ENCODE data around the gene SLC26A4.

DNA sequence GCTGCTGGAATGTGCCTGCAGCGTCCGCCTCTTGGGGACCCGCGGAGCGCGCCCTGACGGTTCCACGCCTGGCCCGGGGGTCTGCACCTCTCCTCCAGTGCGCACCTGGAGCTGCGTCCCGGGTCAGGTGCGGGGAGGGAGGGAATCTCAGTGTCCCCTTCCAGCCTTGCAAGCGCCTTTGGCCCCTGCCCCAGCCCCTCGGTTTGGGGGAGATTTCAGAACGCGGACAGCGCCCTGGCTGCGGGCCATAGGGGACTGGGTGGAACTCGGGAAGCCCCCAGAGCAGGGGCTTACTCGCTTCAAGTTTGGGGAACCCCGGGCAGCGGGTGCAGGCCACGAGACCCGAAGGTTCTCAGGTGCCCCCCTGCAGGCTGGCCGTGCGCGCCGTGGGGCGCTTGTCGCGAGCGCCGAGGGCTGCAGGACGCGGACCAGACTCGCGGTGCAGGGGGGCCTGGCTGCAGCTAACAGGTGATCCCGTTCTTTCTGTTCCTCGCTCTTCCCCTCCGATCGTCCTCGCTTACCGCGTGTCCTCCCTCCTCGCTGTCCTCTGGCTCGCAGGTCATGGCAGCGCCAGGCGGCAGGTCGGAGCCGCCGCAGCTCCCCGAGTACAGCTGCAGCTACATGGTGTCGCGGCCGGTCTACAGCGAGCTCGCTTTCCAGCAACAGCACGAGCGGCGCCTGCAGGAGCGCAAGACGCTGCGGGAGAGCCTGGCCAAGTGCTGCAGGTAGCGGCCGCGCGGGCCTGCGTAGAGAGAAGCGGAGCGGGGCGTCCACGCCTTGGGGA, 645 bp downstream of the SLC26A4 start:
- TF ChIP-seq CTCF (conservative IDR thresholded peaks at IDR 0.05; ENCODE audit: low read depth, low read length) (0 out of 2 replicates have a peak, but pooled peaks have one; percentile 16), EZH2phosphoT487 (IDR thresholded peaks at IDR 0.05; ENCODE audit: borderline replicate concordance, low read length) (no peak), EZH2 (IDR thresholded peaks at IDR 0.05; ENCODE audit: low read length, unreplicated experiment) (peak; percentile 56)
